K562 (cell line): ENCODE results near the gene GALNT18. TPM values are rescaled to one million over a fixed set of nuclear protein-coding genes. Genes with fewer than 3 reads are reported as not detected.

Experiments used
- POLR2A ChIP-seq: fragments of 450-650 bp; conservative IDR thresholded peaks from 2 replicates; pipeline ENCODE4 v1.6.1; 2016
- POLR3G ChIP-seq: IDR thresholded peaks from 2 replicates; pipeline ENCODE4 v1.6.1; 2011; ENCODE audit not compliant: insufficient read length, insufficient replicate concordance; ENCODE audit errors: extremely low read depth
- PTTG1 ChIP-seq: fragments of 450-650 bp; IDR thresholded peaks from 2 replicates; pipeline ENCODE4 v1.6.1; 2016; ENCODE audit warnings: low read depth, mild to moderate bottlenecking, missing genetic modification characterization, missing compliant biosample characterization
- RFX1 ChIP-seq: fragments of 450-650 bp; IDR thresholded peaks from 2 replicates; pipeline ENCODE4 v1.6.1; 2016; ENCODE audit warnings: mild to moderate bottlenecking, moderate library complexity
- SAFB ChIP-seq: fragments of 200-400 bp; formaldehyde crosslinking; IDR thresholded peaks from 2 replicates; pipeline ENCODE4 v1.6.1; 2017; ENCODE audit warnings: low read depth, low read length, borderline replicate concordance
- SAFB2 ChIP-seq: fragments of 200-400 bp; formaldehyde crosslinking; IDR thresholded peaks from 2 replicates; pipeline ENCODE4 v1.6.1; 2018; ENCODE audit warnings: borderline replicate concordance, low read length, low read depth, moderate library complexity; ENCODE audit not compliant: severe bottlenecking
- SUPT5H ChIP-seq: fragments of 450-650 bp; IDR thresholded peaks from 2 replicates; pipeline ENCODE4 v1.6.1; 2016
- ZC3H4 ChIP-seq: sonication (generic); formaldehyde crosslinking; IDR thresholded peaks from 2 replicates; pipeline ENCODE4 v1.9.0; 2021; ENCODE audit warnings: missing genetic modification reagents, borderline replicate concordance
- ZNF239 ChIP-seq: fragments of 250-450 bp; sonication (Bioruptor Pico); IDR thresholded peaks from 2 replicates; pipeline ENCODE4 v1.4.0; 2020; ENCODE audit warnings: mild to moderate bottlenecking
- ZNF592 ChIP-seq: fragments of 450-650 bp; IDR thresholded peaks from 2 replicates; pipeline ENCODE4 v1.6.1; 2017; ENCODE audit warnings: antibody characterized with exemption, mild to moderate bottlenecking
- polyA plus RNA-seq, 8 experiments: library from polyadenylated mRNA; depleted of rRNA in 4 of 8; stranded (reverse) in 5 of 8; unstranded in 3 of 8; fragments of >200 nt; fragmentation: Nextera tagmentation in 2 of 8; fragmentation: Illumina TruSeq in 1 of 8; extraction: Ambion mirVana in 2 of 8; extraction: Trizol in 1 of 8; gene quantifications; 2 replicates each; pipeline versions ENCODE4 v1.2.1 to v1.2.3, GENCODE V29; 2011 to 2014; ENCODE audit warnings: inconsistent platforms in 1 of 8, missing spikeins in 1 of 8
- total RNA-seq, 7 experiments: library from RNA; depleted of rRNA in 6 of 7; stranded (reverse); fragments of >200 nt in 6 of 7; fragmentation: Illumina TruSeq in 2 of 7; extraction: Trizol in 2 of 7; gene quantifications; 2 replicates each; pipeline versions ENCODE4 v1.2.1 to v1.2.3, GENCODE V29; 2011 to 2021; ENCODE audit warnings: low replicate concordance in 1 of 7
- TF ChIP-seq, protein P1 (sequence below), 2 experiments: fragments of 450-650 bp in 1 of 2; sonication (generic) in 1 of 2; formaldehyde crosslinking in 1 of 2; IDR thresholded peaks; 2 replicates each; pipeline versions ENCODE4 v1.7.1 to v1.9.0; 2016 to 2022; ENCODE audit warnings: inconsistent platforms in 1 of 2, mild to moderate bottlenecking in 1 of 2, missing genetic modification reagents in 1 of 2
- TF ChIP-seq, protein P2 (sequence below): sonication (generic); formaldehyde crosslinking; IDR thresholded peaks from 2 replicates; pipeline ENCODE4 v1.8.0; 2023; ENCODE audit warnings: mild to moderate bottlenecking, missing genetic modification reagents
- TF ChIP-seq, protein P3 (sequence below): fragments of 250-450 bp; sonication (Bioruptor Pico); IDR thresholded peaks from 2 replicates; pipeline ENCODE4 v1.6.1; 2021; ENCODE audit warnings: mild to moderate bottlenecking

GALNT18 gene
- total and polyA plus RNA-seq, 9 of the 15 experiments (the other 6 are each of a cell fraction or from before 2014, with no cell fraction given): not detected

DNA sequence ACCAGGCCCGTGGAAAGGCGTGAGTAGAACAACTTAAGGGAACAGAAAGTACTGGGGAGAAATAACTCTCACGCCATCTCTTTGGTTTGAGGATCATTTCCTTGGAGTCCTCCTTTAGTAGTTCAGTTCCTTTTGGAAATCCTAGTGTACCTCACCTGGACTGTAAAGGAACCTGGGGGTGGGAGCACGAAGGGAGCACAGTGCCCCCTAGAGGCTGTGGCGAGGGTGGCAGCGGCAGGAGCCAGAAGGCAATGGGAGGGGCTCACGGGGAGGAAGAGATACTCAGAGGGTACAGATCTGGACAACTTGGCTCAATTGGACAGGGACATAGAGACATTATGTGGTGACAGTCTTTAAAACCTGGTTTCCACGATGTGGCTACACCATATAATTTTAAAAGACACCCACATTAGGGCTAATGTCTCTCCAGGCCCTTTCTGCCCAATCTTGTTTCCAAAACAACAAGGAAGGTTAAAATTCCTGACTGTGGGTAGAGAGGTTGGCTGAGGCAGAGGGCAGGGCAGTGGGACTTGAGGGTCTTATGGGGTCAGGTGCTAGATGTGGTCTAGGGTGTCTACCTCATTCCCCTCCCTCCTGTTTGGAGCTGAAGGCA lies 355.7 kb downstream of the GALNT18 start (continued):
- TF ChIP-seq, protein P1, sequence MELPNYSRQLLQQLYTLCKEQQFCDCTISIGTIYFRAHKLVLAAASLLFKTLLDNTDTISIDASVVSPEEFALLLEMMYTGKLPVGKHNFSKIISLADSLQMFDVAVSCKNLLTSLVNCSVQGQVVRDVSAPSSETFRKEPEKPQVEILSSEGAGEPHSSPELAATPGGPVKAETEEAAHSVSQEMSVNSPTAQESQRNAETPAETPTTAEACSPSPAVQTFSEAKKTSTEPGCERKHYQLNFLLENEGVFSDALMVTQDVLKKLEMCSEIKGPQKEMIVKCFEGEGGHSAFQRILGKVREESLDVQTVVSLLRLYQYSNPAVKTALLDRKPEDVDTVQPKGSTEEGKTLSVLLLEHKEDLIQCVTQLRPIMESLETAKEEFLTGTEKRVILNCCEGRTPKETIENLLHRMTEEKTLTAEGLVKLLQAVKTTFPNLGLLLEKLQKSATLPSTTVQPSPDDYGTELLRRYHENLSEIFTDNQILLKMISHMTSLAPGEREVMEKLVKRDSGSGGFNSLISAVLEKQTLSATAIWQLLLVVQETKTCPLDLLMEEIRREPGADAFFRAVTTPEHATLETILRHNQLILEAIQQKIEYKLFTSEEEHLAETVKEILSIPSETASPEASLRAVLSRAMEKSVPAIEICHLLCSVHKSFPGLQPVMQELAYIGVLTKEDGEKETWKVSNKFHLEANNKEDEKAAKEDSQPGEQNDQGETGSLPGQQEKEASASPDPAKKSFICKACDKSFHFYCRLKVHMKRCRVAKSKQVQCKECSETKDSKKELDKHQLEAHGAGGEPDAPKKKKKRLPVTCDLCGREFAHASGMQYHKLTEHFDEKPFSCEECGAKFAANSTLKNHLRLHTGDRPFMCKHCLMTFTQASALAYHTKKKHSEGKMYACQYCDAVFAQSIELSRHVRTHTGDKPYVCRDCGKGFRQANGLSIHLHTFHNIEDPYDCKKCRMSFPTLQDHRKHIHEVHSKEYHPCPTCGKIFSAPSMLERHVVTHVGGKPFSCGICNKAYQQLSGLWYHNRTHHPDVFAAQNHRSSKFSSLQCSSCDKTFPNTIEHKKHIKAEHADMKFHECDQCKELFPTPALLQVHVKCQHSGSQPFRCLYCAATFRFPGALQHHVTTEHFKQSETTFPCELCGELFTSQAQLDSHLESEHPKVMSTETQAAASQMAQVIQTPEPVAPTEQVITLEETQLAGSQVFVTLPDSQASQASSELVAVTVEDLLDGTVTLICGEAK (IDR thresholded peaks at IDR 0.05): no peak
- TF ChIP-seq, protein P1 (CRISPR knock-in tag; IDR thresholded peaks at IDR 0.05): no peak
- TF ChIP-seq SUPT5H (no peak), PTTG1 (tag) (no peak), RFX1 (no peak), ZC3H4 (CRISPR knock-in tag) (no peak), POLR3G (no peak), ZNF592 (no peak), POLR2A (no peak), SAFB (no peak), SAFB2 (no peak), ZNF239 (no peak)
- TF ChIP-seq, protein P2, sequence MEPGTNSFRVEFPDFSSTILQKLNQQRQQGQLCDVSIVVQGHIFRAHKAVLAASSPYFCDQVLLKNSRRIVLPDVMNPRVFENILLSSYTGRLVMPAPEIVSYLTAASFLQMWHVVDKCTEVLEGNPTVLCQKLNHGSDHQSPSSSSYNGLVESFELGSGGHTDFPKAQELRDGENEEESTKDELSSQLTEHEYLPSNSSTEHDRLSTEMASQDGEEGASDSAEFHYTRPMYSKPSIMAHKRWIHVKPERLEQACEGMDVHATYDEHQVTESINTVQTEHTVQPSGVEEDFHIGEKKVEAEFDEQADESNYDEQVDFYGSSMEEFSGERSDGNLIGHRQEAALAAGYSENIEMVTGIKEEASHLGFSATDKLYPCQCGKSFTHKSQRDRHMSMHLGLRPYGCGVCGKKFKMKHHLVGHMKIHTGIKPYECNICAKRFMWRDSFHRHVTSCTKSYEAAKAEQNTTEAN (CRISPR knock-in tag): no peak
- TF ChIP-seq, protein P3, sequence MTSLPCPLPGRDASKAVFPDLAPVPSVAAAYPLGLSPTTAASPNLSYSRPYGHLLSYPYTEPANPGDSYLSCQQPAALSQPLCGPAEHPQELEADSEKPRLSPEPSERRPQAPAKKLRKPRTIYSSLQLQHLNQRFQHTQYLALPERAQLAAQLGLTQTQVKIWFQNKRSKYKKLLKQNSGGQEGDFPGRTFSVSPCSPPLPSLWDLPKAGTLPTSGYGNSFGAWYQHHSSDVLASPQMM (CRISPR knock-in tag): no peak
